SH-SY5Y (cell line): ENCODE data around the gene NLRP10.

Experiments
- GATA2 ChIP-seq: IDR thresholded peaks from 2 replicates; pipeline ENCODE4 v1.6.1; 2011; ENCODE audit warnings: mild to moderate bottlenecking, low read depth, low read length
- GATA3 ChIP-seq: IDR thresholded peaks from 2 replicates; pipeline ENCODE4 v1.6.1; 2011; ENCODE audit warnings: low read depth, mild to moderate bottlenecking, low read length, moderate library complexity

DNA sequence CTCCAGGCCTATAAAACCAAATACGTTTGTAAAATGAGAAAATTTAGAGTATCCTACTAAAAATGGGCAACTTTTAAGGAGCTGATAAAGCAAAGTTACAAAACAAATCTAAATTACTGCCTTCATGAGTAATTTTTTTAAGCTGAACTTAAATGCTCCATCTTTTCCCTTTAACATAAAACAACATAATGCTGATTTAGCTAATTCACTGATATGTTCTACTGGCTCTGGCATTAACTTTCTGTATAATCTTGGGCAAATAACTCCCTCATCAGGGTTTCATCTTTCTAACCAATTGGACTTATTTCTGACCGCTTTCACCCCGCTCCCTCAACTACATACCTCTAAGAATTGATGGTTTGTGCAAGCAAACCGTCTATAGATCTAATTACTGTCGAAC lies 24.1 kb downstream of the NLRP10 start:
- TF ChIP-seq GATA2 (no peak), GATA3 (no peak)
